Measurements from ENCODE around the gene CTIF. TPM values are rescaled to one million over a fixed set of nuclear protein-coding genes. Genes with fewer than 3 reads are reported as not detected.

CTIF gene
- total RNA-seq, 1 donor from 2014 or later: 26.4 TPM

GRCh38 chr18:48548011-48548771 lies 9.4 kb downstream of the CTIF start:
- peaks cover 1% of the 10 kb centered on the region for H3K36me3 Mint-ChIP-seq (ENCODE audit: insufficient read depth)
- no peak overlapping the region for H3K4me3 Mint-ChIP-seq (ENCODE audit: low read depth)
- H3K27ac Mint-ChIP-seq: no peak overlapping the region
- H3K27me3 Mint-ChIP-seq: peaks cover 29% of the 10 kb centered on the region
- H3K4me1 Mint-ChIP-seq (ENCODE audit: low read depth): peaks cover 24% of the 10 kb centered on the region
- TF ChIP-seq CTCF (IDR thresholded peaks at IDR 0.05; ENCODE audit: unreplicated experiment): no peak
- no peak for DNase-seq (ENCODE audit: low spot score, unreplicated experiment)
- H3K9me3 Mint-ChIP-seq (ENCODE audit: low read depth): no peaks in the 10 kb centered on the region

- no peak for DNase-seq (ENCODE audit: low spot score, unreplicated experiment)
- H3K27me3 Mint-ChIP-seq: peaks cover 25% of the 10 kb centered on the region
- H3K4me1 Mint-ChIP-seq (ENCODE audit: low read depth): peaks cover 17% of the 10 kb centered on the region
- H3K9me3 Mint-ChIP-seq (ENCODE audit: low read depth): no peaks in the 10 kb centered on the region
- no peak overlapping the region for H3K4me3 Mint-ChIP-seq (ENCODE audit: low read depth)
- no peak overlapping the region for H3K27ac Mint-ChIP-seq
- peaks cover 1% of the 10 kb centered on the region for H3K36me3 Mint-ChIP-seq (ENCODE audit: insufficient read depth)
- TF ChIP-seq CTCF (IDR thresholded peaks at IDR 0.05; ENCODE audit: unreplicated experiment): no peak
Observed at GRCh38 chr18:48548921-48549320, 10.1 kb downstream of the CTIF start.

DNA sequence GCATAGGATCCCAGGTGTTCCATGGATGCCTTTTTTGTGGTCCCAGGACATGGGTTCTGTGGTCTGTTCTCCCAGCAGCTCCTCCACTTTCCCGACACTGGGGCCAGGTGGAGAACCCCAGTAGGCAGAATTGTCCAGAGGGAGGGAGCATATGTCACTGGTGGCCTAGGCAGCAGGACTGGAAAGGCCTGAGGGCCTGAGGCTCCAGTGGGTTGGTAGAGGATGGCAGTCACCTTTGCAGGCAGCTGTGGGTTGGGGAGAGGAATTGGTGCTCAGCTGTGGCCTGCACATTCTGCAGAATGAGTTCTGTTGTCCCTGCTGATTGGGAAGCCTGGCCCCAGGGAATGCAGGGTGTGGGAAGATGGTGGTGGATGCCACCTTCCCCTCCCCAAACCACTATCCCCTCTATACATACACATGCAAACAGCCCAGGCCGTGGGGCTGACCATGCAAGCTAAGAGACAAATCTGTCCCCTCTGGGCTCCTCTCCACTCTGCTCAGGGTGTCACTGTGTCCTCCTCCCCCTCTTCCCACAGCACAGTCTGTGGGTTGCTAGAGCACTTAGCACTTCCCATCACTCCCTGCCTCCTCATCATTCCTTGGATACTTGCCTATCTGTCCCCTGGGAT lies 11.4 kb downstream of the CTIF start:
- no peak for DNase-seq (ENCODE audit: low spot score, unreplicated experiment)
- Mint-ChIP-seq H3K27me3 (peaks cover 14% of the 10 kb centered on the region), H3K9me3 (ENCODE audit: low read depth) (no peaks in the 10 kb centered on the region), H3K4me3 (ENCODE audit: low read depth) (no peak overlapping the region), H3K27ac (no peak overlapping the region), H3K4me1 (ENCODE audit: low read depth) (peaks cover 13% of the 10 kb centered on the region), H3K36me3 (ENCODE audit: insufficient read depth) (peaks cover 1% of the 10 kb centered on the region)
- no peak for TF ChIP-seq CTCF (IDR thresholded peaks at IDR 0.05; ENCODE audit: unreplicated experiment)

DNA sequence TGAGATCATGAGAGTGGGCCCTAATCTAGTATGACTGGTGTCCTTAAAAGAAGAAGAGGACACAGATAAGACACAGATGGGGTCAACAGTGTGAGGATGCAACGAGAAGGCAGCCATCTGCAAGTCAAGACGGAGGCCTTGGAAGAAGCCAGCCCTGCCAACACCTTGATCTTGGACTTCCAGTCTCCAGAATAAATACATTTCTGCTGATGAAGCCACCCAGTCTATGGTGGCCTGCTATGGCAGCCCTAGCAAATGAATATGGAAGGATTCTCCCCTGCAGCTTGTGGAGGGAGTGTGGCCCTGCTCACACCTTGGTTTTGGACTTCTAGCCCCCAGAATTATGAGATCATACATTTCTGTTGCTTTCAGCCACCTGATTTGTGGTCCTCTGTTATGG lies 12.3 kb downstream of the CTIF start:
- H3K4me3 Mint-ChIP-seq (ENCODE audit: low read depth): no peak overlapping the region
- peaks cover 8% of the 10 kb centered on the region for H3K4me1 Mint-ChIP-seq (ENCODE audit: low read depth)
- no peak for DNase-seq (ENCODE audit: low spot score, unreplicated experiment)
- H3K9me3 Mint-ChIP-seq (ENCODE audit: low read depth): no peaks in the 10 kb centered on the region
- no peak for TF ChIP-seq CTCF (IDR thresholded peaks at IDR 0.05; ENCODE audit: unreplicated experiment)
- peaks cover 7% of the 10 kb centered on the region for H3K27me3 Mint-ChIP-seq
- peaks cover 1% of the 10 kb centered on the region for H3K36me3 Mint-ChIP-seq (ENCODE audit: insufficient read depth)
- no peak overlapping the region for H3K27ac Mint-ChIP-seq

DNA sequence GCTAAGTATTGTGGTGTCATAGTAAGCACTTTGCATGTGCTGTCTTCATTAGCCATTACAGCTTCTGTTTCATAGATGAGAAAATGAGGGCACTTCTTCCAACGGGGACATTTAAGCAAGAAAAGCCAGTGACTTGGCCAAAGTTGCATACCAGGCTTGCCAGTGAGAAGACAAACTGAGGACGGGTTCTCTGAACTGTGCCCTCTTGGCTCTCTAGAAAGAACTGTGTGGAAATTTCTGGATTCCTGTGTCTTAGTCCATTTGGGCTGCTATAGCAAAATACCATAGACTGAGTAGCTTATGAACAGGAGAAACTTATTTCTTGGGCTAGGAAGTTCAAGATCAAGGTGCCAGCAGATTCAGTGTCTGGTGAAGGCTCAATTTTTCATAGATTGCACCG lies 13.3 kb downstream of the CTIF start:
- H3K4me1 Mint-ChIP-seq (ENCODE audit: low read depth): peaks cover 8% of the 10 kb centered on the region
- H3K36me3 Mint-ChIP-seq (ENCODE audit: insufficient read depth): peaks cover 1% of the 10 kb centered on the region
- no peak for DNase-seq (ENCODE audit: low spot score, unreplicated experiment)
- H3K27me3 Mint-ChIP-seq: no peaks in the 10 kb centered on the region
- no peak for TF ChIP-seq CTCF (IDR thresholded peaks at IDR 0.05; ENCODE audit: unreplicated experiment)
- no peak overlapping the region for H3K4me3 Mint-ChIP-seq (ENCODE audit: low read depth)
- no peak overlapping the region for H3K27ac Mint-ChIP-seq
- no peaks in the 10 kb centered on the region for H3K9me3 Mint-ChIP-seq (ENCODE audit: low read depth)
